ENCODE results near the gene MANBA.

Gene MANBA

GRCh38 chr4:102663073-102663472, 97.7 kb downstream of the MANBA start:
- no peak for TF ChIP-seq CTCF (IDR thresholded peaks at IDR 0.05; ENCODE audit: low read depth, low read length, missing control alignments)
- DNase-seq (ENCODE audit: extremely low read depth, low read depth): peak; percentile 56
- no peak overlapping the region for H3K4me3 ChIP-seq (replicated peaks; ENCODE audit: low read depth, low read length)

- TF ChIP-seq CTCF (IDR thresholded peaks at IDR 0.05; ENCODE audit: low read depth, low read length, missing control alignments): no peak
- no peak overlapping the region for H3K4me3 ChIP-seq (replicated peaks; ENCODE audit: low read depth, low read length)
- no peak for DNase-seq (ENCODE audit: extremely low read depth, low read depth)
Measured at GRCh38 chr4:102657206-102657605, 103.6 kb downstream of the MANBA start.

GRCh38 chr4:102647117-102647516, 113.7 kb downstream of the MANBA start:
- H3K4me3 ChIP-seq (replicated peaks; ENCODE audit: low read depth, low read length): no peak overlapping the region
- TF ChIP-seq CTCF (IDR thresholded peaks at IDR 0.05; ENCODE audit: low read depth, low read length, missing control alignments): no peak
- DNase-seq (ENCODE audit: extremely low read depth, low read depth): no peak

GRCh38 chr4:102642631-102643298, 118.0 kb downstream of the MANBA start:
- no peak overlapping the region for H3K4me3 ChIP-seq (replicated peaks; ENCODE audit: low read depth, low read length)
- TF ChIP-seq CTCF (IDR thresholded peaks at IDR 0.05; ENCODE audit: low read depth, low read length, missing control alignments): no peak
- DNase-seq (ENCODE audit: extremely low read depth, low read depth): no peak

GRCh38 chr4:102641793-102642192, 119.0 kb downstream of the MANBA start:
- no peak for DNase-seq (ENCODE audit: extremely low read depth, low read depth)
- H3K4me3 ChIP-seq (replicated peaks; ENCODE audit: low read depth, low read length): no peak overlapping the region
- no peak for TF ChIP-seq CTCF (IDR thresholded peaks at IDR 0.05; ENCODE audit: low read depth, low read length, missing control alignments)

GRCh38 chr4:102640669-102641068, 120.1 kb downstream of the MANBA start:
- DNase-seq (ENCODE audit: extremely low read depth, low read depth): no peak
- no peak for TF ChIP-seq CTCF (IDR thresholded peaks at IDR 0.05; ENCODE audit: low read depth, low read length, missing control alignments)
- no peak overlapping the region for H3K4me3 ChIP-seq (replicated peaks; ENCODE audit: low read depth, low read length)

GRCh38 chr4:102639598-102639997, 121.2 kb downstream of the MANBA start:
- no peak for TF ChIP-seq CTCF (IDR thresholded peaks at IDR 0.05; ENCODE audit: low read depth, low read length, missing control alignments)
- no peak for DNase-seq (ENCODE audit: extremely low read depth, low read depth)

More at GRCh38 chr4:102639598-102639997, 121.2 kb downstream of the MANBA start:
- no peak overlapping the region for H3K4me3 ChIP-seq (replicated peaks; ENCODE audit: low read depth, low read length)
